Measurements from ENCODE around the gene LSP1. TPM values are rescaled to one million over a fixed set of nuclear protein-coding genes. Genes with fewer than 3 reads are reported as not detected.

LSP1 gene
- total RNA-seq, 1 donor from 2014 or later, result 89.6 TPM

DNA sequence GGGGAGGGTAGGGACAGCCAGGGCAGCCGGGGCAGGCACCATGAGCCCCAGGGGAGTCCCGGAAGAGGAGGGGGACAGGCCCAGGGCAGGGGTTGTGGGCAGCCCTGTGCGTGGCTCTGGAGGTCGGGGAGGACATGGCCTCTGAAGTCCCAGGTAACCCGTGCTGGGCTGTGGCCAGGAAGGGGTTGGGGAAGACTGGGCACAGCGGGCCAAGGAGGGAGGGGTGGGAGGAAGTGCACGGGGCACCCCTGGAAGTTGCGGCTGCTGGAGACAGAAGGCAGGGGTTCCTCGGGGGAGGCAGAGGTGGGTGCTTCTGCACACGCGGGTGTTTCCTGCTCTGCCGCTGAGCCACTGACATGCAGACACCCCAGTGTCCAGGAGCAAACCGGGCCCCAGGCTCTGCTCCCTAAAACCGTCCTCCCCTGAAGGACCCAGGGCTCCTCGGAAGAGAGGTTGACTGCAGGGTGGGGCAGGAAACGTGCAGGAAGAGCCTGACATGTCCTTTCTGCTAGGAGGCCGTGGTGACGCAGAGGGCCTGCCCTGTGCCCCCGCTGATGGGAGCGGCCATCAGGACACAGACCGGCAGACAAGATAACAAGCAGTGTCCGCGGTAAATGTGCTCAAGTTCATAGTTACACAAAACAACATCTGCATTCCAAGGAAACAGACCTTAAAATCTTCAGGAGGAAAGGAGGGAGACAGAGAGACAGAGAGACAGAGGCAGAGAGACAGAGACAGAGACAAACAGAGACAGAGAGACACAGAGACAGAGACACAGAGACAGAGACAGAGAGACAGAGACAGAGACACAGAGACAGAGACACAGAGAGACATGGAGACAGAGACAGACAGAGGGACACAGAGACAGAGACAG is 8.4 kb upstream of the LSP1 start:
- intact Hi-C loops (cut with DNase I), result no loop called here
- DNase-seq (ENCODE audit: low spot score) (no peak), ATAC-seq (peak; percentile 88)

DNA sequence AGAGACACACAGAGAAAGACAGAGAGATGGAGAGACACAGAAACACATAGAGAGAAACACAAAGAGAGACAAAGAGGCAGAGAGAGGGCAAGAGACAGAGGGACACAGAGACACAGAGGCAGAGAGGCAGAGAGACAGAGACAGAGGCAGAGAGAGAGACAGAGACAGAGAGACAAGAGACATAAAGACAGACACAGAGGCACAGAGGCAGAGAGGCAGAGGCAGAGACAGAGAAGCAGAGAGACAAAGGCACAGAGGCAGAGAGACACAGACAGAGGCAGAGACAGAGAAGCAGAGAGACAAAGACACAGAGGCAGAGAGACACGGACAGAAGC is 7.8 kb upstream of the LSP1 start:
- ATAC-seq (no peak), DNase-seq (ENCODE audit: low spot score) (no peak)
- intact Hi-C loops (cut with DNase I), result no loop called here

DNA sequence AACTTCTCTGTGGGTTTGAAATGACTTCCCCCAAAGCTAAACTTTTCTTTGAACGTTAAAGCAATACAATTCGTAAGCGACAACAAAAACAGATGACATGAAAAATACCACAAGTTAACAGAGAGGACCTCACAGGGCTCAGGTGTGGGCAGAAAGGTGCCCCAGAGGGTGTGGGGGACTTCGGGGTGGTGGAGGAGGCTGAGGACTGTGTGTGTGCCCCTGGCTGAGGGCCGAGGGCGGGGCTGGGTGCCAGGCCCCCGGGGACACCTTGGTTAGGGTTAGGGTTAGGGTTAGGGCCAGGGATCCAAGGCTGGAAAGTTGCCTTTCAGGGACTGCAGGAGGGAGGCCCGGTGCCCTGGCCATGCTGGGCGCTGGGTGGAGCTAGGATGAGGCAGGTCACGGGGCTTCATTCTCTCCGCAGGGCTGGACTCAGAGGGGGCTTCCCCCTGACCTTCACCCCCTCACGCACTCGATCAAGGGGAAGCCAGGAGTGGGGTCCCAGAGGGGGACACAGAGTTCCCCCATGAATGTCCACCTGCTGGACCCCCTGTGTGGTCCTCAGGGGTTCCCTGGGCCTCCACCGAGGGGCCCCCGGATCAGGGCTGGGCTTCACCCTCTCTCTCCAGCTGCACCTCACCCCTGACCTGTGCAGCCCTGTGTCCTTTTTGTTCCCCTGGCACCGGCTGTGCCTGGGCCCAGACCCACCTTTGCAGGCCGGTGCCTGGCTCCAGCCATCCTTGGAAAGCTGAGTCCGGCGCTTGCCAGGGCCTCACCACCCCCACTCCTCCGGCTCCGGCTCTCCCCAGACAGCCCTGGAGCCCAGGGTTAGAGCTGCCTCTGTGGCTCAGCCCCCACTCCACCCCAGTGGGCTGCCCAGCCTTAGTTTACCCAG is 7.1 kb upstream of the LSP1 start:
- no peak for ATAC-seq
- DNase-seq (ENCODE audit: low spot score), result no peak

DNA sequence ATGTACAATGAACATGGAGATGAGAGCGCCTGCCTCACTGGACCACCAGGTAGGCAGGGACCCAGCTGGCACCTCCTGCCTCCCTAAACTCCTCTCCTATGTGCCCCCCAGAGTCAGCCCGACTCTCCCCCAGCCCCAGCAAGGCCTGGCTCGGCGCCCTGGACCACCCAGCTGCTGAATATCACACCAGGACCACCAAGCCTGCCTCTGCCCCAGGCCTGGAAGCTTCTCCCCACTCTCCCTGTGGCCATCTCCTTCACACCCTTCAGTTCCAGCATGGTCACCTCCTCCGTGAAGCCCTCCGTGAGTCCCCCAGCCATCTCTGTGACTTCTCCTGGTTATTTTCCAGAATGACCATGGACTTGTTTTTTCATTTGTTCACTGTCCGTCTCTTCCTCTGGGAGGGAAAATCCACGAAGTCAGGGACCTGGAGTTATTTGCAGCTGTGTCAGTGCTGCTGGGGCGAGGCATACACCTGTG is 6.4 kb upstream of the LSP1 start:
- ATAC-seq (no peak), DNase-seq (ENCODE audit: low spot score) (no peak)
- intact Hi-C loops (cut with DNase I), result no loop called here

More for the DNA sequence above, 7.1 kb upstream of the LSP1 start:
- intact Hi-C loops (cut with DNase I), result no loop called here

DNA sequence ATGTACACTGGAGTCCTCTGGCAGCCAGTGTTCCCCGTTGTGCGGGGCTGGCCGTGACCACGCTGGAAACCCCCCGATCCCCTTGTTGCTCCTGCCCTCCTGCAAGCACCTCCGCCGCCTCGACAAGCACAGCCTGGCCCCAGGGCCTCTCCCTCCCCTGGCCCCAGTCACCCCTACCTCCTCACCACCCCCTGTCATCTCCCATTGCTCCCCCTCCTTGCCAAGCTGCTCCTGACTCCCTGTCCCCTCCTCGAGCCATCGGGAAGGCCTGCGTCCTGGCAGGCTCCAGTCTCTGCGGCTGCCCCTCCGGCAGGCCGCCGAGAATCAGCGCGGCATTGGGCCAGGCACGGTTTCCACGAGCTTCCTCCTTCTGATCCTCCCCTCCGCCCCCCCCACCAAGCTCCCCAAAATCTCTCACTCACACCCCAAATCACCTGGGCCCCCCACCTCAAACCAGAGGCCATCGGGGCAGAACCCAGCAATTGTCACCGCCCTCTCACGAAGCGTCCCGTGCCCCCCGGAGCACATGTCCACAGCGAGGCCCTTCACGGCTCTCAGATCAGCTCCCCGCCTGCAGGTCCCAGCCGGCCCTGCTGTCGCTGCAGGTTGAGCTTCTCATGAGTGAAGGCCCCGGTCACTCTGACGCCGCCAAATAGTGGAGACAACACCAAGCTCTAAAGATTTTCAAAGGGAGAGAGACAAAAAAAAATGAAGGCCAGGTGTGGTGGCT is 5.7 kb upstream of the LSP1 start:
- ATAC-seq (no peak), DNase-seq (ENCODE audit: low spot score) (no peak)
- intact Hi-C loops (cut with DNase I), result no loop called here

DNA sequence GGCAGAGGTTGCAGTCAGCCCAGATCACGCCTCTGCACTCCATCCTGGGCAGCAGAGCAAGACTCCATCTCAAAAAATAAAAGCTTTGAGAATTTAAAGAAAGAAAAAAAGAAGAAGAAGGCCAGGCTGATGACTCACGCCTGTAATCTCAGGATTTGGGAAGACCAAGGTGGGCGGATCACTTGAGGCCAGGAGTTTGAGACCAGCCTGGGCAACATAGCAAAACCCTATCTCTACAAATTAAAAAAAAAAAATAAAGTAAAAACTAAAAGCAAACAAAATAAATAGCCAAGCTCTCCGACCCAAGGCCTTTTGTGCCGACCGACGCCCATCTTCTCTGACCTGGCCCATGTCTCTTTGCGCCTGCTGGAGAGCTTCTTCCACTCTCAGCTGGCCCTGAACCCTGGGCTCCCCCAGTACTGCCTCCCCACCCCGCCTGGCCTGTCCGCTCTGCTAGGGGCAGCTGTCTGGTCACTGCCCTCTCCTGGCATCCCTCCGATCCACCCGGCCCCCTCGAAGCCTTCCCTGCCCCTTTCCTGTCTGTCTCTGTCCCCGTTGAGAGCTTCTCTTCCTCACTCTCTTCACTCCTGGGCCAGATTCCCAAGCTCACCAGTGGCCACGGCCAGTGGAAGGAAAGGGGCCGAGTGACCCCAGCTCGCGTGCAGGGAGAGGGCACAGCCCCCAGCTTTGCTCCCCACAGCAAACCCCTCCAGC is 4.8 kb upstream of the LSP1 start:
- no peak for DNase-seq (ENCODE audit: low spot score)
- intact Hi-C loops (cut with DNase I), result no loop called here
- no peak for ATAC-seq

DNA sequence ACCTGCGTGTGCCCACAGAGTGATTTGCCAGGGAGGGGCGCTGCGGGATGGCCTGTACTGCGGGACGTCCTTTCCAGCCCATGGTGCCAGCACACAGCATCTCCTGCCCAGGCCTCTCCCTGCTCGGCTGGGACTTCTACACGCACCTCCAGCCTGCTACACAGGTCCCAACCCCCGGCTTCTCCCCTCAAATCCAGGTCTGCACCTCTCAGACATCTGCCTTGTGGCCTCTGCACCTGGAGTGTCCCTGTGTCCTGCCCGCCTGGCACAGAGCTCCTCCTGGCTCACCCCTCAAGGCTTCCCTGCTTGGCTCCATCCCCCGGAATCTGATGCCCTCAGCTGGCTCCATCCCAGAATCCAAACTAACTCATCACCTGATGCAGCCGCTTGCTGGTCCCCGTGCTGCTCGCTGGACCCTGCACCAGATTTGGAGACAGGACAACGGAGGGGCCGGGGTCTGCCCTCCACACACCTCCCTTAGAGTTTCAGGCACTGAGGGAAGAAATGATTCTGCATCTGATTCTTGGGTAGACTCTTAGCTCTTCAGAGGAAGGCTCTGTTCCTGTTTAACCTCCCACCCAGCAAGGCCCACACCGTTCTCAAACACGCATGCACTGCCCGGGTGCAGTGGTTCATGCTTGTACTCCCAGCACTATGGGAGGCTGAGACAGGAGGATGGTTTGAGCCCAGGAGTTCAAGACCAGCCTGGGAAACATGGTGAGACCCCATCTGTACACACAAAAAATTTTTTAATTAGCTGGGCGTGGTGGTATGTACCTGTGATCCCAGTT is 4.0 kb upstream of the LSP1 start:
- DNase-seq (ENCODE audit: low spot score) (no peak), ATAC-seq (no peak)
- intact Hi-C loops (cut with DNase I), result no loop called here

DNA sequence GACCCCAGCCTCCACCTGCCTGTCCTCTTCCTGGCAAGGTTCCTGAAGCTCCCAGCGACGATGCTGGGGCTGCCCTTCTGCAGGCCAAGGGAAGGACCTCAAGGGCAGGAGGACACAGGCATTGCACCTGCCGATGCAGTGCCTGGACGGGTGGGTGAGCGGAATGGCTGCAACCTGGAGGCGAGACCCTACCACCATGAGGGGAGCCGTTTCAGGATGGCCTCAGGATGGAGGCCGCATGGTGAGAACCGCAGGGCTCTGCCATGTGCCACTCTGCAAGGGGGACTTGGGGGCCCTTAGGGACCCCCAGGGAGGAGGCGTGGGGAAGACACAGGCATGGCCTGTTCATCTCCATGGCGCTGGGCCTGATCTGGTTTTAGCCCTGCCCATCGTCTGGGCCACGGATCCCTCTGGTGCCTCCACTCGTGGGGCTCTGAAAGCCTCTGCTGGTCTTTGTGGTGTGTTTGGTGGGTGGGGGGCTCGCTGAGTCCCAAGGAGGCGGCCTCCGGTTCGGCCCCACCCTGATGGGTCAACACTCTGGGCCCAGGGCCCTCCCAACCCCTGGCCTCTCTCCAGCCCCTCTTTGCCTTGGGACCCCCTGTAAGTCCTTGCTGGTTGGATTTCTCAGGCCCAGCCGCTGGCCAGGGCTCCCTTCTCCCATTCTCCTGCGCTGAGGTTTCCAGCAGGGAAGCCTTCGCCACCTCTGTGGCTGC is 1.3 kb upstream of the LSP1 start:
- intact Hi-C loops (cut with DNase I), result no loop called here
- no peak for DNase-seq (ENCODE audit: low spot score)

DNA sequence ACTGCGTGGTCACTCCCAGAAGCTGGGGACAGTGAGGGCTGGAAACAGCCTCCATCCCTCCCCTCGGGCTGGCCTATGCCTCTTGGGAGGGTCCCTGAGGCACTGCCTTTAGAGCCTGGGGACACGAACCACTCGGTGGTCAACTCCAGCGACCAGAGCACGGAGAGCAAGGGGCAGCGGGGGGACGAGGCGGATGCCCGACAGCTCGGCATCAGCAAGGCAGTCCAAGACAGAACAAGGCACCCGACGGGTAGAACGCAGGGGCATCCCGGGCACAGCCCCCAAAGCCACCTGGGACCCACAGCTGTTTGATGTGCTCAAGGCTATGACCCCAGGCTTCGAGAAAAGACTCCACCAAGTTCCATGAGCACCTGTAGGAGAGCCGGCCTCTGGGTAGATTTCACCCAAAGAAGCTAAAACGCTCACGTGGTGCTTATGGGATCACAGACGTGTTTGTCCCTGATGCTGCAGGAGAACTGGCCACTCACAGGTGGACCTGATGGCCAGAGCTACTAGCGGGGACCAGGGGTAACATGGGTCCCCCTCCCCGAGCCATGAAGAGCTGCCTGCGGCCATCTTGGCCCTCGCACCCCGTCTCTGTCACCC is 510 bp upstream of the LSP1 start:
- ATAC-seq, result no peak
- intact Hi-C loops (cut with DNase I), result no loop called here
- no peak for DNase-seq (ENCODE audit: low spot score)

More for the DNA sequence above, 1.3 kb upstream of the LSP1 start:
- ATAC-seq, result no peak

DNA sequence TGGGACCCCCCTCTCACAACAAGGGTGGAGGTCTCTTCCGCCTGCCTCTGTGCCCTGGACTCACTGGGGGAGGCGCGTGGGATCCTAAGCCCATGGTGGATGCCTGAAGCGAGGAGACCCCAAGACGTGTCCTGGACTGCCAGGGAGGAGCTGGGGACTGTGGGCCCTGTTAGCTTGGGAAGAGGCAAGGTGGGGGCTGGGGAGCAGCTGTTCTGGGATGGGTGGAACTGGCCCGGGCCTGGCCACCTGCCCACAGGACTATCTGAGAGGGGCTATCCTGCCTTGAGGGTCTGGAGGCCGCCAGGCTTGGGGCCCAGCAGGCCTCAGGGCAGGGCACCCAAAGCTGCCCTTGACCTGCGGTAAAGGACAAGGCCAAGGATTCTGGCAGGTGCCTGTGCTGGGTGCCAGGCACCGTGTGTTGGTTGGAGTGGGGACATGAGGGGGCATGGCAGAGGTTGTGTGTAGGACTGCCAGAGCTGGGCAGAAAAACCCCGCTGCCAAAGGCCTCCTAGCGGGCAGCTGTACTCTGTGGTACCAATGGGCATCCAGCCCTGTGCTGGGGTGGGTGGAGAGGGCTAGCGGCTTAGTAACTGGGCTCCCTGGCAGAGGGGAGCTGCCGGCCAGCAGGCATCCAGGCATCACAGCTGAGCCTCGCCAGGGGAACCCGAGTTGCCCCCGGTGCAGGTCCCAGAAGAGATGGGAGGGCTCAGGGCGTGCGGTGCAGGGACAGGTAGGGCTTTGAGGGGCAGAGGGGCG is 670 bp downstream of the LSP1 start:
- intact Hi-C loops (cut with DNase I), result no loop called here
- DNase-seq (ENCODE audit: low spot score) (no peak), ATAC-seq (no peak)

DNA sequence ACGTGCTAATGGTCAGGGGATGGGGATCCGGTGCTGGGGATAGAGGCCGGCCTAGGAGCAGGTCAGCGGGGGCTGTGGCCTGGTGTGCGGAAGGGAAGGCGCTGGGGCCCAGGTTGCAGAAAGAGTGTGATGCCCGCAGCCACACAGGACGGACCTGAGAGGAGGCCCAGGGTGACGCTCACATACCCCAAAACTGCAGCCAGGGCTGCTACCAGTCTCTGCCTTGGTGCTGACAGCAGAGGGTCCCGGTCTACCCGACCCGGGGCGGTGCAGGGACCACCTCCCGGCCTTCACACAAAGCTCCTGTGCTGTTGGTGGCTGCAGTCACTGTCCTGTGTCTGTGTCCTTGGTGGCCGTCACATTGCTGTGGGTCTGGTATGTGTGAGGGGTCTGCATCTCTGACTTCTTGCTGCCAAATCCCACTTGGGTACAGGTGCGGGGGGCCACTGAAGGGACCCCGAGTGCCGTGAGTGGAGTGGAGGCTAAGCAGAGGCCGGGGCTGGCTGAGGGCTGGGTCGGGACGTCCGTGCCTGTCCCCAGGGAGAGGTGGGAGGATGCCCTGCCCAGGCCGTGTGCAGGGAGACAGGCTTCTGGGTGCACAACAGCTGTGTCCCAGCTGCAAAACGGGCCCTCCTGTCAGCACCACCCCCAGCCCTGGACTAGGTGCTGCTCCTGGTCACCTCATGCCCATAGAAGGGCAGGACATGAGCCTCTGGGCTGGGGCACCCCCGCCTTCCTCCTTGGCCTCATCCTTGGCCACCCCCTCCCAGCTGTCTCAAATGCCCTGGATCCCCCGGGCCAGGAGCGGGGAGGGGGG is 1.5 kb downstream of the LSP1 start:
- ATAC-seq (no peak), DNase-seq (ENCODE audit: low spot score) (no peak)

DNA sequence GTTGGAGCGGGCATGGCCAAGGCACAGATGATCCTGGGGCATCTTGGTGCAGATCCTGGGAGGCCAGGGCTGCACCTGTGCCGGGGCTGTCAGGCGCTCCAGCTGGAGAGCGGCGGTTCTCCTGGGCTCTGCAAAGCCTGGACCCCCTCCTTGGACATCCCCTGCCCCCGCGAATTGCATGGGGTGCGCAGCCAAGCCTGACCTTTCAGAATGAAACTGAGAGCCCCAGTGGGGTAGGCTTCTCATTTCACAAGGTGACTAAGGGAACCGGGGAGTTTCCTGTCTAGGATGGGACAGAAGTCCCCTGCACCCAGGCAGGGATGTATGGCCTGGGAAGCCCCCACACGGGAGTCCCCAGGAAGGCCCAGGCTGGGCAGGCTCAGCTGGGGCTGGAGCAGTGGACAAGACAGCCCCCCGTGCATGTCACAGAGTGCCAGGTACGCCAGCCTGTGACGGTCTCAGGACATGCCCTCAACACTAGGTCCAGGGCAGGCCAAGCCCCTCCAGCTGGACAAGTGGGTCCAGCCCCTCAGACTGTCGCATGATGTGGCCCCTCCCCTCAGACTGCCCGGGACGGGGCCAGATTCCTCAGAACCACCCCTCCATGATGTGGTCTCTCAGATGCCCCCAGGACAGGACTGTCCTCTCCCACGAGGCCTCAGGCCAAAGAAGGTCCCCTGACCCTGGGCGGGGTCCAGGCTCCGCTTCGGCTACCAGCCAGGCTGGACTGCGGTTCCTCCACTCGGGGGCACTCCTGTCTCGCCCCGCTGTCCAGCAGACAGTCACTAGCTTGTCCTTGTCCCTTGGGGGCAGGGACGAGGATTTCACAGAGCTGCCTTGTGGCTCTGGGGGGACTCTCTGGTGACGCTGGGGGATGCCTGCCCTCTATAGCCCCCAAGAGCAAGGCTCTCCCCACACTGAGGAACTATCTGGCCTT is 2.3 kb downstream of the LSP1 start:
- DNase-seq (ENCODE audit: low spot score) (no peak), ATAC-seq (no peak)
- intact Hi-C loops (cut with DNase I), result no loop called here

More for the DNA sequence above, 1.5 kb downstream of the LSP1 start:
- intact Hi-C loops (cut with DNase I), result no loop called here

DNA sequence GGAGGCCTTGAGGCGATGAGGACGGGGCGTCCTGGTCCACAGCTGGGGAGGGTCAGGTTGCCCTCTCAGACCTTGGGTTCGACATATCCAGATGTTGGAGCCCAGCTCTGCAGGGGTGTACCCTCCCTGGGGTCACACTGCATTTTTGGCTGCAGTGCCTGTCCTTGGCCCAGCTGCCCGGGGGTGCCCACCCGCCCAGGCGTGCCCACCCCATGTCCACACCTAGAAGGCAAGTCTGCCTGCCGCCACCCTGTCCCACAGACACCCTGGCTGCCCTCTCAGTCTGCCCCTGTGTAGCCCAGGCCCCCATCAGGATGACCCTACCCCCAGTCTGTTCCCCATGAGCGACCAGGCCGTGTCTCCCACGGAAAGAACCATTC is 3.0 kb downstream of the LSP1 start:
- ATAC-seq, result no peak
- intact Hi-C loops (cut with DNase I), result no loop called here
- no peak for DNase-seq (ENCODE audit: low spot score)

DNA sequence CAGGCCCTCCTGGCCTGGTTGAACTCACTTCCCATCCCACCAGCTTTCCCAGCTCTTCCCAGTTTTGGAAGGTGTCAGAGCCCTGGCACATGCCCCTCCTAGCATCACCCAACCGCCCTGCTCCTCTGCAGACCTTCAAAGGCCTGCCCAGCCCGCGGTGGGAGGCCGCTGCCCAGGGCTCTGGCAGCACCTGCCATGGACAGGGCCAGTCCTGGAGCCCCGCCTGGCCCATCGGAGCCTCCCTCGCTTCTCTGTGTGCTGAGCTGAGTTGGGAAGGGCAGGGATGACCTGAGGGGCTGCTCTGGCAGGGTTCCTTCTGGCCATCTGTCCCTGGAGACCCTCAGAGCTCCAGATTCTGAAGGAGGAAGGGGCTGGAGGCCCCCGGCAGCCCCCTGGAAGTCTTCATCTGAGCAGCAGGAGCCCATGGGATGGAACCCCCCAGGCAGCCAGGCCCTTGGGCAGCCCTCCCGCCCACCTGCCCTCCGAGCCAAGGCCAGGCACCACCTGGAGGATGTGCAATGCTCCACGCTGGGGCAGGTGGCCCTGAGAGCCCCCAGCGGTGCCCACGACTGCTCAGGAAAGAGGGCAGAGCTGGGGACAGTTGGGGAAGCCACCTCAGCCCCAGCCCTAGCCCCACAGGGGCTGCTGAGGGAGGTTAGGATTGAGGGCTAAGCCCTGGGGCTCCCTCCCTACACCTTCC is 3.6 kb downstream of the LSP1 start:
- no peak for DNase-seq (ENCODE audit: low spot score)
- intact Hi-C loops (cut with DNase I), result no loop called here
- no peak for ATAC-seq

Measured in sciatic nerve (tissue), 2 donors.